IPS DF 4.7 (cell line): ENCODE measurements around the gene LATS2.

ENCODE experiments used
- DNase-seq: peaks from one replicate; pipeline ENCODE4 v3.0.0-alpha.2; 2013; ENCODE audit warnings: low spot score; ENCODE audit errors: extremely low read depth

LATS2 gene

GRCh38 chr13:21061029-21061763 is at the start of gene LATS2:
TSS of gene LATS2 (minus strand) at chr13:21061586. CDS start at chr13:21046026, 15,560 bp downstream.
- DNase-seq = peak; percentile 68

- no peak for DNase-seq
Measured at GRCh38 chr13:21109168-21109567, 47.8 kb upstream of the LATS2 start.

- DNase-seq = no peak
Measured at GRCh38 chr13:21106089-21106488, 44.7 kb upstream of the LATS2 start.

GRCh38 chr13:21104199-21105019 is 43.0 kb upstream of the LATS2 start:
- no peak for DNase-seq

- no peak for DNase-seq
Measured at GRCh38 chr13:21101865-21102576, 40.6 kb upstream of the LATS2 start.

GRCh38 chr13:21100994-21101757 is 39.8 kb upstream of the LATS2 start:
- DNase-seq = no peak

- no peak for DNase-seq
Measured at GRCh38 chr13:21100211-21100610, 38.8 kb upstream of the LATS2 start.

GRCh38 chr13:21095311-21095710 is 33.9 kb upstream of the LATS2 start:
- no peak for DNase-seq

GRCh38 chr13:21089830-21090229 is 28.4 kb upstream of the LATS2 start:
- DNase-seq = no peak

- no peak for DNase-seq
Measured at GRCh38 chr13:21088534-21088933, 27.1 kb upstream of the LATS2 start.

- DNase-seq = no peak
Measured at GRCh38 chr13:21086929-21087328, 25.5 kb upstream of the LATS2 start.

- no peak for DNase-seq
Measured at GRCh38 chr13:21081926-21082325, 20.5 kb upstream of the LATS2 start.

GRCh38 chr13:21080593-21080891 is 19.2 kb upstream of the LATS2 start:
- no peak for DNase-seq

- DNase-seq = no peak
Measured at GRCh38 chr13:21079761-21080592, 18.6 kb upstream of the LATS2 start.

- no peak for DNase-seq
Measured at GRCh38 chr13:21079221-21079620, 17.8 kb upstream of the LATS2 start.

GRCh38 chr13:21078501-21078900 is 17.1 kb upstream of the LATS2 start:
- DNase-seq = no peak

GRCh38 chr13:21077788-21078353 is 16.5 kb upstream of the LATS2 start:
- no peak for DNase-seq

GRCh38 chr13:21077076-21077787 is 15.8 kb upstream of the LATS2 start:
- no peak for DNase-seq

GRCh38 chr13:21076253-21076652 is 14.9 kb upstream of the LATS2 start:
- DNase-seq = no peak
